ENCODE data around the gene MAB21L4. TPM values are rescaled to one million over a fixed set of nuclear protein-coding genes. Genes with fewer than 3 reads are reported as not detected.

The MAB21L4 gene
- total RNA-seq, 1 experiment from 2014 or later, result not detected

- POLR2A ChIA-PET, result no interaction called here
- DNase-seq (ENCODE audit: low read depth, low spot score) (no peak), ATAC-seq (no peak)
- no peaks in the 10 kb centered on the region for H3K9me2 ChIP-seq (ENCODE audit: insufficient read depth)
- H3K4me3 ChIP-seq (replicated peaks in 1 of 2; ENCODE audit: low read depth in 1 of 2, low read length in 2 of 2), result no peak overlapping the region
- intact Hi-C loops (cut with micrococcal nuclease), result no loop called here
- H3K27me3 ChIP-seq (ENCODE audit: insufficient read depth, low read length), result peaks cover 18% of the 10 kb centered on the region; the same call in 1 of the 2 replicates
- no TSS peak for BruUV-seq (replicated peaks)
- no peaks in the 10 kb centered on the region for H3K36me3 ChIP-seq (ENCODE audit: control insufficient read depth in 1 of 2, insufficient read depth in 2 of 2, low read length in 2 of 2)
- no peaks in the 10 kb centered on the region for H3K79me2 ChIP-seq (ENCODE audit: insufficient read depth, low read length)
- H3K9me3 ChIP-seq (ENCODE audit: control insufficient read depth in 1 of 2, insufficient read depth in 1 of 2, low read depth in 1 of 2, low read length in 2 of 2), result no peaks in the 10 kb centered on the region
- CTCF ChIA-PET, result no interaction called here
- H3K9ac ChIP-seq (ENCODE audit: low read length), result no peak overlapping the region
- peaks cover 20 to 33% of the 10 kb centered on the region in 2 experiments for H3K4me1 ChIP-seq (ENCODE audit: control insufficient read depth in 1 of 2, insufficient read depth in 2 of 2, low read length in 2 of 2)
- no peak for TF ChIP-seq ATF3 (IDR thresholded peaks at IDR 0.05)
- no peak for TF ChIP-seq FOSL1 (IDR thresholded peaks at IDR 0.05; ENCODE audit: low read depth)
- no peak for TF ChIP-seq SRF (IDR thresholded peaks at IDR 0.05; ENCODE audit: low read depth)
- no peak overlapping the region for H3K27ac ChIP-seq (ENCODE audit: low read depth, low read length)
- no peak overlapping the region for H2AFZ ChIP-seq (ENCODE audit: low read depth, low read length, poor library complexity, severe bottlenecking)
- no peak overlapping the region for H3K4me2 ChIP-seq (ENCODE audit: low read length)
- no peaks in the 10 kb centered on the region for H4K20me1 ChIP-seq (ENCODE audit: insufficient read depth)
- RAD21 ChIA-PET (ENCODE audit: low non-redundant PET in 1 of 2, low total read pairs in 2 of 2, uncharacterized antibody in 2 of 2, unreplicated experiment in 2 of 2), result no interaction called here
Observed at GRCh38 chr2:240900141-240900860, 4.3 kb upstream of the MAB21L4 start.

GRCh38 chr2:240899468-240899865 lies 3.5 kb upstream of the MAB21L4 start:
- no peaks in the 10 kb centered on the region for H3K9me2 ChIP-seq (ENCODE audit: insufficient read depth)
- no peak overlapping the region for H3K27ac ChIP-seq (ENCODE audit: low read depth, low read length)
- DNase-seq (ENCODE audit: low read depth, low spot score) (no peak), ATAC-seq (no peak)
- RAD21 ChIA-PET (ENCODE audit: low non-redundant PET in 1 of 2, low total read pairs in 2 of 2, uncharacterized antibody in 2 of 2, unreplicated experiment in 2 of 2), result no interaction called here
- H3K4me2 ChIP-seq (ENCODE audit: low read length), result no peak overlapping the region
- no peaks in the 10 kb centered on the region for H3K9me3 ChIP-seq (ENCODE audit: control insufficient read depth in 1 of 2, insufficient read depth in 1 of 2, low read depth in 1 of 2, low read length in 2 of 2)
- intact Hi-C loops (cut with micrococcal nuclease), result no loop called here
- TF ChIP-seq EZH2phosphoT487 (IDR thresholded peaks at IDR 0.05; ENCODE audit: borderline replicate concordance) (no peak), ZFX (IDR thresholded peaks at IDR 0.05) (no peak), YY1 (IDR thresholded peaks at IDR 0.05; ENCODE audit: extremely low read depth, insufficient replicate concordance, low read depth, low read length) (no peak), CBX3 (IDR thresholded peaks at IDR 0.05; ENCODE audit: low read depth) (no peak)
- H3K4me3 ChIP-seq (replicated peaks in 1 of 2; ENCODE audit: low read depth in 1 of 2, low read length in 2 of 2), result no peak overlapping the region
- POLR2A ChIA-PET, result no interaction called here
- no peak overlapping the region for H3K9ac ChIP-seq (ENCODE audit: low read length)
- H4K20me1 ChIP-seq (ENCODE audit: insufficient read depth), result no peaks in the 10 kb centered on the region
- no TSS peak for BruUV-seq (replicated peaks)
- H3K79me2 ChIP-seq (ENCODE audit: insufficient read depth, low read length), result no peaks in the 10 kb centered on the region
- H3K27me3 ChIP-seq (ENCODE audit: insufficient read depth, low read length), result peaks cover 18% of the 10 kb centered on the region; the same call in 1 of the 2 replicates
- no peak overlapping the region for H2AFZ ChIP-seq (ENCODE audit: low read depth, low read length, poor library complexity, severe bottlenecking)
- CTCF ChIA-PET, result interaction anchor here (2.5 kb wide), 1 partner anchor 15 kb away, joined by 8 read pairs; no protein-coding TSS in a partner anchor
- peaks cover 20 to 41% of the 10 kb centered on the region in 2 experiments for H3K4me1 ChIP-seq (ENCODE audit: control insufficient read depth in 1 of 2, insufficient read depth in 2 of 2, low read length in 2 of 2)
- no peaks in the 10 kb centered on the region for H3K36me3 ChIP-seq (ENCODE audit: control insufficient read depth in 1 of 2, insufficient read depth in 2 of 2, low read length in 2 of 2)
